SK-N-SH (cell line): ENCODE measurements around the gene TSPAN14. TPM values are rescaled to one million over a fixed set of nuclear protein-coding genes. Genes with fewer than 3 reads are reported as not detected.

ENCODE experiments used
- CTCF ChIA-PET: fragments of 300-600, 350-600 bp; formaldehyde crosslinking; extraction: SDS; loops from one replicate; lab custom pipeline; 2021; lab: Yijun Ruan, JAX
- POLR2A ChIA-PET: fragments of 350-600 bp; sonication (Branson Sonifier 250); formaldehyde crosslinking; extraction: SDS; loops from one replicate; lab custom pipeline; 2020; ENCODE audit warnings: antibody characterized with exemption, inconsistent platforms; lab: Yijun Ruan, JAX
- DNase-seq: peaks from one replicate; pipeline ENCODE4 v3.0.0; 2012
- H2AFZ ChIP-seq: fragments of 200-600 bp; sonication (generic); 2 replicates; pipeline ENCODE4 v1.8.1; 2016; ENCODE audit warnings: antibody characterized with exemption, mild to moderate bottlenecking, low read depth
- H3F3A ChIP-seq: fragments of 200-600 bp; sonication (generic); replicated peaks from 2 replicates; pipeline ENCODE3; 2016; ENCODE audit warnings: antibody characterized with exemption, mild to moderate bottlenecking; ENCODE audit not compliant: insufficient read depth
- H3K27ac ChIP-seq, 2 experiments: fragments of 200-500 bp in 1 of 2; fragments of 200-600 bp in 1 of 2; sonication (Bioruptor generic) in 1 of 2; sonication (generic), shearing (Covaris generic) in 1 of 2; 2 replicates each; pipeline versions ENCODE4 v1.5.1 to v1.6.1; 2014 to 2016; ENCODE audit warnings: low read depth in 2 of 2, inconsistent platforms in 1 of 2, low read length in 1 of 2, mild to moderate bottlenecking in 1 of 2, mixed read lengths in 1 of 2
- H3K27me3 ChIP-seq: fragments of 200-600 bp; sonication (generic), shearing (Covaris generic); 2 replicates; pipeline ENCODE4 v1.6.1; 2016; ENCODE audit warnings: mixed run types; ENCODE audit not compliant: insufficient read depth
- H3K36me3 ChIP-seq, 2 experiments: fragments of 200-500 bp in 1 of 2; fragments of 200-600 bp in 1 of 2; sonication (Bioruptor generic) in 1 of 2; sonication (generic) in 1 of 2; replicated peaks in 1 of 2; 2 replicates each; pipeline versions ENCODE3 to v1.5.1; 2014 to 2016; ENCODE audit warnings: low read length in 1 of 2, mild to moderate bottlenecking in 1 of 2; ENCODE audit not compliant: insufficient read depth in 2 of 2, control insufficient read depth in 1 of 2
- H3K4me1 ChIP-seq, 2 experiments: fragments of 200-500 bp in 1 of 2; fragments of 200-600 bp in 1 of 2; sonication (Bioruptor generic) in 1 of 2; sonication (generic), shearing (Covaris generic) in 1 of 2; 2 replicates each; pipeline versions ENCODE4 v1.5.1 to v1.6.1; 2014 to 2016; ENCODE audit warnings: low read depth in 1 of 2, low read length in 1 of 2, mixed run types in 1 of 2; ENCODE audit not compliant: insufficient read depth in 2 of 2, control insufficient read depth in 1 of 2
- H3K4me2 ChIP-seq: fragments of 200-600 bp; sonication (generic), shearing (Covaris generic); 2 replicates; pipeline ENCODE4 v1.6.1; 2017; ENCODE audit warnings: mixed run types
- H3K4me3 ChIP-seq, 2 experiments: fragments of 200-500 bp in 1 of 2; fragments of 200-600 bp in 1 of 2; sonication (Bioruptor generic) in 1 of 2; sonication (generic), shearing (Covaris generic) in 1 of 2; 2 replicates each; pipeline versions ENCODE4 v1.5.1 to v1.8.1; 2014 to 2016; ENCODE audit warnings: low read depth in 2 of 2, inconsistent platforms in 1 of 2, low read length in 1 of 2, mild to moderate bottlenecking in 1 of 2, mixed read lengths in 1 of 2, moderate library complexity in 1 of 2
- H3K79me2 ChIP-seq: fragments of 200-600 bp; sonication (generic); 2 replicates; pipeline ENCODE4 v1.8.1; 2017; ENCODE audit warnings: mild to moderate bottlenecking; ENCODE audit not compliant: insufficient read depth
- H3K9ac ChIP-seq: fragments of 200-600 bp; sonication (generic); 2 replicates; pipeline ENCODE4 v1.6.1; 2017; ENCODE audit warnings: mixed run types
- H3K9me2 ChIP-seq: fragments of 200-600 bp; sonication (generic); 2 replicates; pipeline ENCODE4 v1.6.1; 2017; ENCODE audit warnings: mixed run types
- H3K9me3 ChIP-seq: fragments of 200-600 bp; sonication (generic); 2 replicates; pipeline ENCODE4 v1.6.1; 2017; ENCODE audit warnings: mixed run types, mild to moderate bottlenecking, moderate library complexity
- H4K20me1 ChIP-seq: fragments of 200-600 bp; sonication (generic); 2 replicates; pipeline ENCODE4 v1.6.1; 2017; ENCODE audit warnings: mild to moderate bottlenecking, mixed run types; ENCODE audit not compliant: insufficient read depth
- CHD2 ChIP-seq: fragments of 150-350 bp; IDR thresholded peaks from 2 replicates; pipeline ENCODE4 v1.6.1; 2018; ENCODE audit warnings: low read length; ENCODE audit not compliant: partially characterized antibody
- ELF1 ChIP-seq: IDR thresholded peaks from 2 replicates; pipeline ENCODE4 v1.4.0; 2012
- EZH2phosphoT487 ChIP-seq: fragments of 200-600 bp; sonication (generic); IDR thresholded peaks from 2 replicates; pipeline ENCODE4 v1.6.1; 2017; ENCODE audit warnings: low read depth, mixed run types, mild to moderate bottlenecking, antibody characterized with exemption, moderate library complexity, borderline replicate concordance
- FOSL2 ChIP-seq: IDR thresholded peaks from 2 replicates; pipeline ENCODE4 v1.4.0; 2012; ENCODE audit warnings: low read depth, mild to moderate bottlenecking, moderate library complexity, borderline replicate concordance
- FOXJ3 ChIP-seq: sonication (generic); formaldehyde crosslinking; IDR thresholded peaks from 2 replicates; pipeline ENCODE4 v1.5.1; 2020; ENCODE audit warnings: mild to moderate bottlenecking, missing genetic modification reagents
- GABPA ChIP-seq: IDR thresholded peaks from 2 replicates; pipeline ENCODE4 v1.4.0; 2012; ENCODE audit warnings: low read depth, mild to moderate bottlenecking
- MEF2A ChIP-seq: IDR thresholded peaks from 2 replicates; pipeline ENCODE4 v1.4.0; 2012; ENCODE audit warnings: low read depth, borderline replicate concordance
- NRF1 ChIP-seq: IDR thresholded peaks from 2 replicates; pipeline ENCODE4 v1.6.1; 2012; ENCODE audit warnings: low read depth, mild to moderate bottlenecking, low read length
- POLR2AphosphoS5 ChIP-seq: IDR thresholded peaks from 2 replicates; pipeline ENCODE4 v1.6.1; 2012; ENCODE audit warnings: low read depth, low read length
- RAD21 ChIP-seq: IDR thresholded peaks from 2 replicates; pipeline ENCODE4 v1.6.1; 2012; ENCODE audit warnings: mild to moderate bottlenecking, low read length
- RXRA ChIP-seq: IDR thresholded peaks from 2 replicates; pipeline ENCODE4 v1.4.0; 2012; ENCODE audit warnings: low read depth, mild to moderate bottlenecking, borderline replicate concordance
- SMC3 ChIP-seq: IDR thresholded peaks from 2 replicates; pipeline ENCODE4 v1.6.1; 2012; ENCODE audit warnings: low read depth, low read length, improper control_type of control experiment
- TCF12 ChIP-seq: IDR thresholded peaks from 2 replicates; pipeline ENCODE4 v1.4.0; 2012
- WGBS: methylation state at CpG from one replicate; pipeline ENCODE4 v1.1.6; 2017; ENCODE audit warnings: low lambda C conversion rate; 5-methylcytosine and 5-hydroxymethylcytosine counted together
- polyA plus RNA-seq, 3 experiments: library from polyadenylated mRNA; depleted of rRNA; stranded (reverse); fragments of >200 nt; gene quantifications; 2 replicates each; pipeline ENCODE4 v1.2.3, GENCODE V29; 2012
- TF ChIP-seq, protein P1 (sequence below): IDR thresholded peaks from 2 replicates; pipeline ENCODE4 v1.4.0; 2012; ENCODE audit warnings: low read depth, borderline replicate concordance
- TF ChIP-seq, protein P2 (sequence below): IDR thresholded peaks from 2 replicates; pipeline ENCODE4 v1.4.0; 2012; ENCODE audit warnings: low read depth, borderline replicate concordance
- TF ChIP-seq, protein P3 (sequence below): fragments of 200-600 bp; sonication (generic); IDR thresholded peaks from 2 replicates; pipeline ENCODE4 v1.6.1; 2017; ENCODE audit warnings: antibody characterized with exemption, mild to moderate bottlenecking, moderate library complexity
- TF ChIP-seq, protein P4 (sequence below): IDR thresholded peaks from 2 replicates; pipeline ENCODE4 v1.6.1; 2012; ENCODE audit warnings: mild to moderate bottlenecking, low read depth, low read length, moderate library complexity

The TSPAN14 gene
- polyA plus RNA-seq, 1 of the 3 experiments (the other 2 are of a cell fraction): 78.1 TPM

DNA sequence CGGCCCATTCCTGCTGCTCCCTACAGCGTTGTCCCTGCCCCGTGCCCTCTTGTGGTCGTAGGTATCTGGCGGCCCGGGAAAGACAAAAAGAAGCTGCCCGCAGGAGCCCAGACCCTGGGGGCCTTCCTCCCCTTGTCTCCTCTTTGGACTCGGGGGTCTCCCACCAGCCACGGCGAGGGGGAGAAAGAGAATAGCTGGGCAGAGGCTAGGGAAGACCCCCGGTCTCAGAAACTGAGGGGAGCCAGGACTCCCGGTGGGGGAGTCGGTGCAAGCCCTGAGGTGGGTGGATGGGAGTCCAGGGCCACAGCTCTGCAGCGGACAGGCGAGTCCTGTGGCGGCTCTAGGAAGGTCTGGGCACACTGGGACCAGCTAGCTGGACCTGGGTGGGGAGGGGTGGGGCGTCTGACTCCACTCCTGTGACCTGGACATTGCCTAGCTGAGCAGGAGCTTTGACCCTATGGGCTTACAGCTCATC, 82.3 kb downstream of the TSPAN14 start:
- H3K27ac ChIP-seq: no peak overlapping the region
- TF ChIP-seq, protein P1, sequence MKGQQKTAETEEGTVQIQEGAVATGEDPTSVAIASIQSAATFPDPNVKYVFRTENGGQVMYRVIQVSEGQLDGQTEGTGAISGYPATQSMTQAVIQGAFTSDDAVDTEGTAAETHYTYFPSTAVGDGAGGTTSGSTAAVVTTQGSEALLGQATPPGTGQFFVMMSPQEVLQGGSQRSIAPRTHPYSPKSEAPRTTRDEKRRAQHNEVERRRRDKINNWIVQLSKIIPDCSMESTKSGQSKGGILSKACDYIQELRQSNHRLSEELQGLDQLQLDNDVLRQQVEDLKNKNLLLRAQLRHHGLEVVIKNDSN: no peak
- no peak for TF ChIP-seq NRF1
- no peaks in the 10 kb centered on the region for H3K9me2 ChIP-seq
- H3K9ac ChIP-seq: no peak overlapping the region
- no peaks in the 10 kb centered on the region for H4K20me1 ChIP-seq
- no peaks in the 10 kb centered on the region for H3K27me3 ChIP-seq
- H2AFZ ChIP-seq: no peak overlapping the region
- peaks cover 0 to 26% of the 10 kb centered on the region in 2 experiments; a peak in 2 of 4 replicates for H3K4me1 ChIP-seq
- POLR2A ChIA-PET: no interaction called here
- no peak overlapping the region for H3K4me2 ChIP-seq
- no peak for DNase-seq
- CTCF ChIA-PET: interaction anchor here (1.0 to 1.7 kb wide), 3 partner anchors 12 to 110 kb away, joined by 3 to 9 read pairs (median 5); no protein-coding TSS in a partner anchor
- no peaks in the 10 kb centered on the region for H3F3A ChIP-seq
- no peak overlapping the region for H3K4me3 ChIP-seq
- no peaks in the 10 kb centered on the region for H3K36me3 ChIP-seq
- no peaks in the 10 kb centered on the region for H3K79me2 ChIP-seq
- H3K9me3 ChIP-seq: no peaks in the 10 kb centered on the region
- WGBS: 79% methylated on average over 16 of the region's 17 CpGs

DNA sequence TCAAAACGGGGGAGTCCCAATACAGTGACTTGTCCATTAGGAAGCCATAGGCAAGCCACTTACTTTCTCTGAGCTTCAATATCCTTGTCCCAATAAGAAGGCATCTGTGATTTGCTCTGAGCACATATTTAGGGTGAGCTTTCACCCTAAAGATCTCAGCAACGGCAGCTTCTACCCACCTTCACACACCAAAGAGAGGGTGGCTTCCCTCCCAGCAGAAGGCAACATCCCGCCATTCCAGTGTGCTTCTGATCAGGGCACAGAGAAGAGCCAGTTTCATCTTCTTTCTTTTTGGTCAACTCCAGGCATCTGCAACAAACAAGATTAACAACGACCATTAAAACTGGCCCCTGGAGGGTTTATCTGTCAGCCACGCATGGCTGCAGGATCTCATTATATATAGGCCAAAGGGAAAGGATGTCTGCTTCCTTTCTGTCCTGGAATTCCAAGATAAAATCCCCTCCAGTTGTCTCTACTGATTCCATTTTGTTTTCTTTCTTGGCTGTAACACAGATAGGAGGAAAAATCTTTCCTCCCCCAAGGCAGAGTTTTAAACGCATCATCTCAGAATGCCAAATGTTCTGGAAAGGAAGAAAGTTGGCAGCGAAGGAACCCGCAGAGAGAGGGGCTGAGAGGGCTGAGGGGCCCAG, 83.1 kb downstream of the TSPAN14 start:
- no peaks in the 10 kb centered on the region for H4K20me1 ChIP-seq
- H3F3A ChIP-seq: no peaks in the 10 kb centered on the region
- H3K79me2 ChIP-seq: no peaks in the 10 kb centered on the region
- no peak overlapping the region for H2AFZ ChIP-seq
- H3K4me2 ChIP-seq: no peak overlapping the region
- no peaks in the 10 kb centered on the region for H3K9me2 ChIP-seq
- ChIA-PET POLR2A (interaction anchor here (0.6 kb wide), 1 partner anchor 41 kb away, joined by 3 read pairs; no protein-coding TSS in a partner anchor), CTCF (interaction anchor here (1.0 to 1.7 kb wide), 3 partner anchors 11 to 111 kb away, joined by 3 to 9 read pairs (median 5); no protein-coding TSS in a partner anchor)
- peaks cover 0 to 26% of the 10 kb centered on the region in 2 experiments; a peak in 2 of 4 replicates for H3K4me1 ChIP-seq
- 52% methylated on average over 8 of the region's 8 CpGs for WGBS
- no peaks in the 10 kb centered on the region for H3K9me3 ChIP-seq
- no peak overlapping the region for H3K9ac ChIP-seq
- DNase-seq: peak; percentile 80
- no peaks in the 10 kb centered on the region for H3K36me3 ChIP-seq
- no peak overlapping the region for H3K4me3 ChIP-seq
- H3K27me3 ChIP-seq: no peaks in the 10 kb centered on the region
- H3K27ac ChIP-seq: no peak overlapping the region; a peak in 2 of 4 replicates
- TF ChIP-seq CHD2 (no peak), FOSL2 (no peak), FOXJ3 (CRISPR knock-in tag) (no peak), TCF12 (peak; percentile 33; the same call in 1 of the 2 replicates), EZH2phosphoT487 (no peak), RXRA (no peak), GABPA (no peak), MEF2A (no peak), POLR2AphosphoS5 (no peak), SMC3 (no peak), RAD21 (no peak), ELF1 (no peak)
- TF ChIP-seq, protein P2, sequence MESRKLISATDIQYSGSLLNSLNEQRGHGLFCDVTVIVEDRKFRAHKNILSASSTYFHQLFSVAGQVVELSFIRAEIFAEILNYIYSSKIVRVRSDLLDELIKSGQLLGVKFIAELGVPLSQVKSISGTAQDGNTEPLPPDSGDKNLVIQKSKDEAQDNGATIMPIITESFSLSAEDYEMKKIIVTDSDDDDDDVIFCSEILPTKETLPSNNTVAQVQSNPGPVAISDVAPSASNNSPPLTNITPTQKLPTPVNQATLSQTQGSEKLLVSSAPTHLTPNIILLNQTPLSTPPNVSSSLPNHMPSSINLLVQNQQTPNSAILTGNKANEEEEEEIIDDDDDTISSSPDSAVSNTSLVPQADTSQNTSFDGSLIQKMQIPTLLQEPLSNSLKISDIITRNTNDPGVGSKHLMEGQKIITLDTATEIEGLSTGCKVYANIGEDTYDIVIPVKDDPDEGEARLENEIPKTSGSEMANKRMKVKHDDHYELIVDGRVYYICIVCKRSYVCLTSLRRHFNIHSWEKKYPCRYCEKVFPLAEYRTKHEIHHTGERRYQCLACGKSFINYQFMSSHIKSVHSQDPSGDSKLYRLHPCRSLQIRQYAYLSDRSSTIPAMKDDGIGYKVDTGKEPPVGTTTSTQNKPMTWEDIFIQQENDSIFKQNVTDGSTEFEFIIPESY: no peak
- TF ChIP-seq, protein P1: no peak
- TF ChIP-seq, protein P3, sequence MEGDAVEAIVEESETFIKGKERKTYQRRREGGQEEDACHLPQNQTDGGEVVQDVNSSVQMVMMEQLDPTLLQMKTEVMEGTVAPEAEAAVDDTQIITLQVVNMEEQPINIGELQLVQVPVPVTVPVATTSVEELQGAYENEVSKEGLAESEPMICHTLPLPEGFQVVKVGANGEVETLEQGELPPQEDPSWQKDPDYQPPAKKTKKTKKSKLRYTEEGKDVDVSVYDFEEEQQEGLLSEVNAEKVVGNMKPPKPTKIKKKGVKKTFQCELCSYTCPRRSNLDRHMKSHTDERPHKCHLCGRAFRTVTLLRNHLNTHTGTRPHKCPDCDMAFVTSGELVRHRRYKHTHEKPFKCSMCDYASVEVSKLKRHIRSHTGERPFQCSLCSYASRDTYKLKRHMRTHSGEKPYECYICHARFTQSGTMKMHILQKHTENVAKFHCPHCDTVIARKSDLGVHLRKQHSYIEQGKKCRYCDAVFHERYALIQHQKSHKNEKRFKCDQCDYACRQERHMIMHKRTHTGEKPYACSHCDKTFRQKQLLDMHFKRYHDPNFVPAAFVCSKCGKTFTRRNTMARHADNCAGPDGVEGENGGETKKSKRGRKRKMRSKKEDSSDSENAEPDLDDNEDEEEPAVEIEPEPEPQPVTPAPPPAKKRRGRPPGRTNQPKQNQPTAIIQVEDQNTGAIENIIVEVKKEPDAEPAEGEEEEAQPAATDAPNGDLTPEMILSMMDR: no peak
- TF ChIP-seq, protein P4, sequence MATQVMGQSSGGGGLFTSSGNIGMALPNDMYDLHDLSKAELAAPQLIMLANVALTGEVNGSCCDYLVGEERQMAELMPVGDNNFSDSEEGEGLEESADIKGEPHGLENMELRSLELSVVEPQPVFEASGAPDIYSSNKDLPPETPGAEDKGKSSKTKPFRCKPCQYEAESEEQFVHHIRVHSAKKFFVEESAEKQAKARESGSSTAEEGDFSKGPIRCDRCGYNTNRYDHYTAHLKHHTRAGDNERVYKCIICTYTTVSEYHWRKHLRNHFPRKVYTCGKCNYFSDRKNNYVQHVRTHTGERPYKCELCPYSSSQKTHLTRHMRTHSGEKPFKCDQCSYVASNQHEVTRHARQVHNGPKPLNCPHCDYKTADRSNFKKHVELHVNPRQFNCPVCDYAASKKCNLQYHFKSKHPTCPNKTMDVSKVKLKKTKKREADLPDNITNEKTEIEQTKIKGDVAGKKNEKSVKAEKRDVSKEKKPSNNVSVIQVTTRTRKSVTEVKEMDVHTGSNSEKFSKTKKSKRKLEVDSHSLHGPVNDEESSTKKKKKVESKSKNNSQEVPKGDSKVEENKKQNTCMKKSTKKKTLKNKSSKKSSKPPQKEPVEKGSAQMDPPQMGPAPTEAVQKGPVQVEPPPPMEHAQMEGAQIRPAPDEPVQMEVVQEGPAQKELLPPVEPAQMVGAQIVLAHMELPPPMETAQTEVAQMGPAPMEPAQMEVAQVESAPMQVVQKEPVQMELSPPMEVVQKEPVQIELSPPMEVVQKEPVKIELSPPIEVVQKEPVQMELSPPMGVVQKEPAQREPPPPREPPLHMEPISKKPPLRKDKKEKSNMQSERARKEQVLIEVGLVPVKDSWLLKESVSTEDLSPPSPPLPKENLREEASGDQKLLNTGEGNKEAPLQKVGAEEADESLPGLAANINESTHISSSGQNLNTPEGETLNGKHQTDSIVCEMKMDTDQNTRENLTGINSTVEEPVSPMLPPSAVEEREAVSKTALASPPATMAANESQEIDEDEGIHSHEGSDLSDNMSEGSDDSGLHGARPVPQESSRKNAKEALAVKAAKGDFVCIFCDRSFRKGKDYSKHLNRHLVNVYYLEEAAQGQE: no peak
